ENCODE results near the gene RPL9. TPM values are rescaled to one million over a fixed set of nuclear protein-coding genes. Genes with fewer than 3 reads are reported as not detected.
A peak's percentile ranks its signal among the peaks of the same experiment; 100 is the strongest.

The RPL9 gene
- total and polyA plus RNA-seq, 2 of the 13 experiments (the other 11 are each of a cell fraction or from before 2014, with no cell fraction given), result 993 to 2,148 TPM

- peaks cover 9 to 65% of the 10 kb centered on the region in 2 experiments for H3K36me3 ChIP-seq (replicated peaks in 1 of 2; ENCODE audit: control insufficient read depth in 1 of 2, insufficient read depth in 2 of 2, low read length in 2 of 2)
Measured at GRCh38 chr4:39451423-39452023, 7.2 kb downstream of the RPL9 start.

More at GRCh38 chr4:39451423-39452023, 7.2 kb downstream of the RPL9 start:
- peaks cover 46% of the 10 kb centered on the region for H4K20me1 ChIP-seq (ENCODE audit: insufficient read depth, low read length)
- ChIA-PET CTCF (ENCODE audit: low intra/inter-chr PET ratio, low total read pairs) (no interaction called here), POLR2A (interaction anchor here (0.7 to 3.6 kb wide), 7 partner anchors 8 to 669 kb away, joined by 3 to 23 read pairs (median 5); partner anchors contain the start of genes KLB, LIAS, RPL9 and TLR10)
- H3K27ac ChIP-seq (ENCODE audit: extremely low read length, insufficient read depth, low read length), result peak overlapping the region; percentile 45
- no peaks in the 10 kb centered on the region for H3K9me3 ChIP-seq (ENCODE audit: low read length)
- no peak overlapping the region for H3K4me3 ChIP-seq (replicated peaks in 1 of 3; ENCODE audit: insufficient read depth in 1 of 3, low read depth in 2 of 3, low read length in 3 of 3)
- DNase-seq (ENCODE audit: low spot score), result no peak
- BruUV-seq (replicated peaks), result no TSS peak
- peaks cover 14% of the 10 kb centered on the region for H3K79me2 ChIP-seq (ENCODE audit: insufficient read depth, low read length)
- peak; percentile 5 for ATAC-seq
- H3K4me2 ChIP-seq (ENCODE audit: low read depth, low read length), result no peak overlapping the region
- intact Hi-C loops (cut with micrococcal nuclease; ENCODE audit: unreplicated experiment) (loop anchor here (5.0 kb wide), 1 partner anchor 269 kb away; the partner anchor contains the start of gene WDR19), in situ Hi-C loops (cut with HindIII; ENCODE audit: extremely low pct_ligation_motif_present, low pct_unique_long_range_greater_than_20kb) (no loop called here)
- no peak overlapping the region for H3K9ac ChIP-seq (ENCODE audit: insufficient read depth, low read depth, low read length)
- no peaks in the 10 kb centered on the region for H3K27me3 ChIP-seq (ENCODE audit: control insufficient read depth in 1 of 2, insufficient read depth in 2 of 2, low read length in 2 of 2)
- H2AFZ ChIP-seq (ENCODE audit: low read length), result no peak overlapping the region
- FAIRE-seq, result no peak
- H3K4me1 ChIP-seq (ENCODE audit: insufficient read depth, low read length), result peaks cover 72% of the 10 kb centered on the region
- peak; percentile 73; the same call in 1 of the 2 replicates for TF ChIP-seq SSRP1 (CRISPR knock-in tag; IDR thresholded peaks at IDR 0.05)
- TF ChIP-seq, protein P1, sequence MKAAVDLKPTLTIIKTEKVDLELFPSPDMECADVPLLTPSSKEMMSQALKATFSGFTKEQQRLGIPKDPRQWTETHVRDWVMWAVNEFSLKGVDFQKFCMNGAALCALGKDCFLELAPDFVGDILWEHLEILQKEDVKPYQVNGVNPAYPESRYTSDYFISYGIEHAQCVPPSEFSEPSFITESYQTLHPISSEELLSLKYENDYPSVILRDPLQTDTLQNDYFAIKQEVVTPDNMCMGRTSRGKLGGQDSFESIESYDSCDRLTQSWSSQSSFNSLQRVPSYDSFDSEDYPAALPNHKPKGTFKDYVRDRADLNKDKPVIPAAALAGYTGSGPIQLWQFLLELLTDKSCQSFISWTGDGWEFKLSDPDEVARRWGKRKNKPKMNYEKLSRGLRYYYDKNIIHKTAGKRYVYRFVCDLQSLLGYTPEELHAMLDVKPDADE (CRISPR knock-in tag; IDR thresholded peaks at IDR 0.05), result no peak
- TF ChIP-seq AGO2 (optimal IDR thresholded peaks at IDR 0.05; ENCODE audit: low read depth, low read length), result peak; percentile 45
- TF ChIP-seq ZNF816 (CRISPR knock-in tag; IDR thresholded peaks at IDR 0.05; ENCODE audit: borderline replicate concordance), result 0 out of 2 replicates have a peak, but pooled peaks have one; percentile 11
- TF ChIP-seq ZNF460 (CRISPR knock-in tag; IDR thresholded peaks at IDR 0.05; ENCODE audit: borderline replicate concordance), result peak; percentile 61; the same call in 1 of the 2 replicates
- TF ChIP-seq SRSF4 (IDR thresholded peaks at IDR 0.05; ENCODE audit: low read depth, low read length, poor library complexity, severe bottlenecking), result peak; percentile 56
- no peak for TF ChIP-seq ZMAT3 (CRISPR knock-in tag; conservative IDR thresholded peaks at IDR 0.05)
- no peak for TF ChIP-seq CHCHD3 (CRISPR knock-in tag; IDR thresholded peaks at IDR 0.05)
- 0 out of 2 replicates have a peak, but pooled peaks have one; percentile 25 for TF ChIP-seq ATF1 (CRISPR knock-in tag; IDR thresholded peaks at IDR 0.05)
- TF ChIP-seq NONO (IDR thresholded peaks at IDR 0.05), result no peak
- 0 out of 2 replicates have a peak, but pooled peaks have one; percentile 2 for TF ChIP-seq NONO (CRISPR knock-in tag; conservative IDR thresholded peaks at IDR 0.05)
- peak; percentile 49 for TF ChIP-seq RBFOX2 (IDR thresholded peaks at IDR 0.05; ENCODE audit: low read depth, low read length)
- TF ChIP-seq, protein P2, sequence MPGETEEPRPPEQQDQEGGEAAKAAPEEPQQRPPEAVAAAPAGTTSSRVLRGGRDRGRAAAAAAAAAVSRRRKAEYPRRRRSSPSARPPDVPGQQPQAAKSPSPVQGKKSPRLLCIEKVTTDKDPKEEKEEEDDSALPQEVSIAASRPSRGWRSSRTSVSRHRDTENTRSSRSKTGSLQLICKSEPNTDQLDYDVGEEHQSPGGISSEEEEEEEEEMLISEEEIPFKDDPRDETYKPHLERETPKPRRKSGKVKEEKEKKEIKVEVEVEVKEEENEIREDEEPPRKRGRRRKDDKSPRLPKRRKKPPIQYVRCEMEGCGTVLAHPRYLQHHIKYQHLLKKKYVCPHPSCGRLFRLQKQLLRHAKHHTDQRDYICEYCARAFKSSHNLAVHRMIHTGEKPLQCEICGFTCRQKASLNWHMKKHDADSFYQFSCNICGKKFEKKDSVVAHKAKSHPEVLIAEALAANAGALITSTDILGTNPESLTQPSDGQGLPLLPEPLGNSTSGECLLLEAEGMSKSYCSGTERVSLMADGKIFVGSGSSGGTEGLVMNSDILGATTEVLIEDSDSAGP (CRISPR knock-in tag; IDR thresholded peaks at IDR 0.05; ENCODE audit: borderline replicate concordance), result 0 out of 2 replicates have a peak, but pooled peaks have one; percentile 28
- TF ChIP-seq POLR2G (IDR thresholded peaks at IDR 0.05; ENCODE audit: low read depth, low read length), result peak; percentile 71
- TF ChIP-seq POLR2A (IDR thresholded peaks at IDR 0.05; ENCODE audit: insufficient read depth in 1 of 2, low read depth in 2 of 2, low read length in 2 of 2), result peak; percentile 33 to 47
- TF ChIP-seq, protein P3, sequence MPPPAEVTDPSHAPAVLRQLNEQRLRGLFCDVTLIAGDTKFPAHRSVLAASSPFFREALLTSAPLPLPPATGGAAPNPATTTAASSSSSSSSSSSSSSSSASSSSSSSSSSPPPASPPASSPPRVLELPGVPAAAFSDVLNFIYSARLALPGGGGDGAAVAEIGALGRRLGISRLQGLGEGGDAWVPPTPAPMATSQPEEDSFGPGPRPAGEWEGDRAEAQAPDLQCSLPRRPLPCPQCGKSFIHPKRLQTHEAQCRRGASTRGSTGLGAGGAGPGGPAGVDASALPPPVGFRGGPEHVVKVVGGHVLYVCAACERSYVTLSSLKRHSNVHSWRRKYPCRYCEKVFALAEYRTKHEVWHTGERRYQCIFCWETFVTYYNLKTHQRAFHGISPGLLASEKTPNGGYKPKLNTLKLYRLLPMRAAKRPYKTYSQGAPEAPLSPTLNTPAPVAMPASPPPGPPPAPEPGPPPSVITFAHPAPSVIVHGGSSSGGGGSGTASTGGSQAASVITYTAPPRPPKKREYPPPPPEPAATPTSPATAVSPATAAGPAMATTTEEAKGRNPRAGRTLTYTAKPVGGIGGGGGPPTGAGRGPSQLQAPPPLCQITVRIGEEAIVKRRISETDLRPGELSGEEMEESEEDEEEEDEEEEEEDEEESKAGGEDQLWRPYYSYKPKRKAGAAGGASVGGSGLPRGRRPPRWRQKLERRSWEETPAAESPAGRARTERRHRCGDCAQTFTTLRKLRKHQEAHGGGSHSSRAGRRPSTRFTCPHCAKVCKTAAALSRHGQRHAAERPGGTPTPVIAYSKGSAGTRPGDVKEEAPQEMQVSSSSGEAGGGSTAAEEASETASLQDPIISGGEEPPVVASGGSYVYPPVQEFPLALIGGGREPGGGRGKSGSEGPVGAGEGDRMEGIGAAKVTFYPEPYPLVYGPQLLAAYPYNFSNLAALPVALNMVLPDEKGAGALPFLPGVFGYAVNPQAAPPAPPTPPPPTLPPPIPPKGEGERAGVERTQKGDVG (CRISPR knock-in tag; IDR thresholded peaks at IDR 0.05; ENCODE audit: borderline replicate concordance), result peak; percentile 52; the same call in 1 of the 2 replicates
- no peak for TF ChIP-seq DR1 (CRISPR knock-in tag; IDR thresholded peaks at IDR 0.05)
- TF ChIP-seq GATAD2A (CRISPR knock-in tag; IDR thresholded peaks at IDR 0.05), result no peak
- WGBS (ENCODE audit: low lambda C conversion rate), result 92% methylated on average over 6 of the region's 6 CpGs

Measured in HepG2 (cell line).